Subcutaneous adipose tissue (tissue), 4 donors: Measurements from ENCODE around the gene TLR9. TPM values are rescaled to one million over a fixed set of nuclear protein-coding genes. Genes with fewer than 3 reads are reported as not detected.

Experiments
- total RNA-seq, 4 donors: library from RNA; depleted of rRNA; stranded (reverse); fragments of >200 nt; gene quantifications; one replicate each; pipeline ENCODE4 v1.1.0, GENCODE V29; 2016
- TF ChIP-seq, protein P1 (sequence below): fragments of 450-650 bp; IDR thresholded peaks from one replicate; pipeline ENCODE4 v1.5.1; 2016; ENCODE audit warnings: low read depth, mild to moderate bottlenecking, control low read depth, antibody characterized with exemption, moderate library complexity

TLR9 gene
- total RNA-seq, 4 donors from 2014 or later = not detected

DNA sequence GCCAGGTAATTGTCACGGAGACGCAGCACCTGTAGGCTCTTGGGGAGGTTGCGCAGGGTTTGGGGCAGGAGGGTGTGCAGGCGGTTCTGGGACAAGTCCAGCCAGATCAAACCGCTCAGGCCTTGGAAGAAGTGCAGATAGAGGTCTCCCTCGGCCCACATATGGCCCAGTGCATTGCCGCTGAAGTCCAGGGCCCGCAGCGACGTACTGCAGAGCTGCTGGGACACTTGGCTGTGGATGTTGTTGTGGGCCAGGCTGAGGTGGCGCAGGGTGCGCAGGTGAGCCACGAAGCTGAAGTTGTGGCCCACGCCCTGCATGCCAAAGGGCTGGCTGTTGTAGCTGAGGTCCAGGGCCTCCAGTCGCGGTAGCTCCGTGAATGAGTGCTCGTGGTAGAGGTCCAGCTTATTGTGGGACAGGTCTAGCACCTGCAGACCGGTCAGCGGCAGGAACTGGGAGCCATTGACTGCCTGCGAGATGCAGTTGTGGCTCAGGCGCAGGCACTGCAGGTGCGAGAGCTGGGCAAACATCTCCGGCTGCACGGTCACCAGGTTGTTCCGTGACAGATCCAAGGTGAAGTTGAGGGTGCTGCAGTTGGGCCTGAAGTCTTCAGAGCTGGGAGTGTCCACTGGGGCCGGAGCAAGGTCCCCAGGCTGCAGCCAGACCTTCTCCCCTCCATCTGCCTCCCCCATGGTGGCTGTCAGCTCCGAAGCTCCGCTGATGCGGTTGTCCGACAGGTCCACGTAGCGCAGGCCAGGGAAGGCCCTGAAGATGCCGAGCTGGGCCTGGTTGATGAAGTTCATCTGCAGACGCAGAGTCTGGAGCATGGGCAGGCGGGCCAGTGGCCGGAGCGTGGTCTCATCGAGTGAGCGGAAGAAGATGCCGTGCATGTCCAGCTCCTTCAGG is 2.9 kb downstream of the TLR9 start:
- TF ChIP-seq, protein P1, sequence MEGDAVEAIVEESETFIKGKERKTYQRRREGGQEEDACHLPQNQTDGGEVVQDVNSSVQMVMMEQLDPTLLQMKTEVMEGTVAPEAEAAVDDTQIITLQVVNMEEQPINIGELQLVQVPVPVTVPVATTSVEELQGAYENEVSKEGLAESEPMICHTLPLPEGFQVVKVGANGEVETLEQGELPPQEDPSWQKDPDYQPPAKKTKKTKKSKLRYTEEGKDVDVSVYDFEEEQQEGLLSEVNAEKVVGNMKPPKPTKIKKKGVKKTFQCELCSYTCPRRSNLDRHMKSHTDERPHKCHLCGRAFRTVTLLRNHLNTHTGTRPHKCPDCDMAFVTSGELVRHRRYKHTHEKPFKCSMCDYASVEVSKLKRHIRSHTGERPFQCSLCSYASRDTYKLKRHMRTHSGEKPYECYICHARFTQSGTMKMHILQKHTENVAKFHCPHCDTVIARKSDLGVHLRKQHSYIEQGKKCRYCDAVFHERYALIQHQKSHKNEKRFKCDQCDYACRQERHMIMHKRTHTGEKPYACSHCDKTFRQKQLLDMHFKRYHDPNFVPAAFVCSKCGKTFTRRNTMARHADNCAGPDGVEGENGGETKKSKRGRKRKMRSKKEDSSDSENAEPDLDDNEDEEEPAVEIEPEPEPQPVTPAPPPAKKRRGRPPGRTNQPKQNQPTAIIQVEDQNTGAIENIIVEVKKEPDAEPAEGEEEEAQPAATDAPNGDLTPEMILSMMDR = no peak

DNA sequence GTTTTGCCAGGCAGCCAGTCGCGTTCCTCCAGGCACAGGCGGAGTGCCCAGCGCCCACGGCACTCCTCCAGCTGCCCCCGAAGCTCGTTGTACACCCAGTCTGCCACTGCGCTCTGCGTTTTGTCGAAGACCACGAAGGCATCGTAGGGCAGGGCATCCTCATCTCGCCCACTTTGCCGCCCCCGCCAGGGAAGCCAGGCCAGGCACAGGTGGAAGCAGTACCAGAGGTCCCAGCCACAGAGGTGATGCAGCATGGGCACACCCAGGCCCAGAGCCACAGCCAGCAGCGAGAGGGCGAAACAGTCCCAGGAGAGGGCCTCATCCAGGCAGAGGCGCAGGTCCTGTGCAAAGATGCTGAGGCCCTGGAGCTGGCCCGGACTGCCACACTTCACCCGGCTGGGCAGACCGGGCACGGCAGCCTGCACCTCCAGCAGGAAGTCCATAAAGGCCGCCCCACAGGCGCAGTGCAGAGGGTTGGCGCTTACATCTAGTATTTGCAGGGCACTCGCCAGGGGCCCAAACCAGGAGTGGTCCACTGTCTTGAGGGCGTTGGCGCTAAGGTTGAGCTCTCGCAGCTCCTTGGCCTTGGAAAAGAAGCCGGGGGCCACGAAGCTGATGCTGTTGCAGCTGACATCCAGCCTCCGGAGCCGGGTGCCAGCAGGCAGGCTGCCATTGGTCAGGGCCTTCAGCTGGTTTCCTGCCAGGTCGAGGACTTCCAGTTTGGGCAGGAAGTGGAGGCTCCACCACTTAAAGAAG is 3.7 kb downstream of the TLR9 start:
- TF ChIP-seq, protein P1 = no peak

DNA sequence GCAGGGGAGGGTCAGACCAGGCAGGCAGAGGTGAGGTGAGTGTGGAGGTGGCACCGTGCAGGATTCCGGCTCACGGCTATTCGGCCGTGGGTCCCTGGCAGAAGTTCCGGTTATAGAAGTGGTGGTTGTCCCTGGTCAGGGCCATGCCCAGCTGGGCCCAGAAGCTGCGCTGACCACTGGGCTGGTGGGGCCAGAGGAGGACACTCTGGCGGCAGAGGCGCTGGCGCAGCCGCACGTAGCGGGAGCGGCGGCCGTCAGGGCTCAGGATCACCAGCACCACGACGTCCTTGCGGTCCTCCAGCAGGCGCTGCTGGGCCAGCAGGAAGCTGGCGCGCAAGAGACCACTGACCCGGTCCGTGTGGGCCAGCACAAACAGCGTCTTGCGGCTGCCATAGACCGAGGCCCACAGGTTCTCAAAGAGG is 4.3 kb downstream of the TLR9 start:
- TF ChIP-seq, protein P1 = no peak

DNA sequence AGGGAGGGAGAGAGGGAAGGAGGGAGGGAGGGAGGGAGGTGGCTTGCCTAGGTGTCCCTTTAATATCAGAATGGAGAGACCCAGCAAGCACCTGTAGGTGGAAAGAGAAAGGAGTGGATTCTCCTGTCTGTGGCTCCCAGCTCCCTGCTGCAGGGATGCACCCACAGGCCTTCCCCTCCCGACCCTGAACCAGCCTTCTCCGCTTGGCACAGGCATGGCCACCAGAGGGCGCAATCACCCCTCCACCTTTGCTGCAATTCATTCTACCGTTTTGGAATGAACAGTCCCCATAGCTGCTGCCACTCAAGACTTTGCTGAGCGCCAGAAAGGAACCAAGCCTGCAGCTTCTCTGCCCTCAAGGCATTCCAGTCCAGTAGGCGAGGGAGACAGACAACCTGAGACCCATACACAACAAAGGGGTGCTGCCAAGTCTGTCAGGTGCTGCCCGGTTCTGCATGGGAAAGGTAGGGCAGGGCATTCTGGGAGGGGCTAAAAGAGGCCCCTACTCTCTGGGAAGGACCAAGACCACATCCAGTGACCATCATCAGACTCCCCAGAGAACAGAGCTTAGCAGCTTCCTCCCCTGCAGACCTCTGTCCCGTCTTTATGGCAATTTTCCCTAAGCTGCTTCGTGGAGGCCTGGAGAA is 4.9 kb downstream of the TLR9 start:
- TF ChIP-seq, protein P1 = no peak

DNA sequence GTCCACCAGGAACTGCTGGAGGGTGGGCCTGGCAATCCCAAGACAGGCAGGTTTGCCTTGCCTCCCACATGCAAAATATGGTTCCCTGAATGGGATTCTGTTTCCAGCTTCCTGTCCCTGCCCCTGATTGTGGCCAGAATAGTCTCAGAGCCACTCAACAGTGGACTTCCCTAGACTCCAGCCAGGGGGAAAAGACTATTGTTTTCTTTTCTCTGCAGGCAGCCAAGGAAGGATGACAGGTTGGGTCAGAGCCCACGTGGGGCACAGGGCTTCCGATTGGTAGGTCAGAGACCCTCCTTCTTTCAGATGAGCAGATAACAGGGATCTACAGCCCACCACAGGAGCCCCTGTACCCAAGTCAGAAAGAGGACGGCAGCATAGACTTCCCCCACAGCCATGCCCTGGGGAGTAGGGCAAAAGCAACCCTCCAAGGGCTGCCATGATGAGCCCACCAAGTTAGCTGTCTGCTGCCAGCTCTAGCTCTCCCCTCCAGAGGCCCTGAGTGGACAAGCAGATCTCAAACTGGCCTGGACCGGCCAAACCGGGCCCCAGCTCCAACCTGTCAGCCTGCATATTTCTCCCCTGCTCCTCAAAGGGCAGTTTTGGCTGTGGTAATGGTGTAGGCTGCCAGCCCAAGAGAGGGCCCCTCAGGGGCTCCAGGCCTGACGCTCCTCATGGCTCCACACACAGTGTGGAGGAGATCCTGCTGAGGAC is 6.4 kb downstream of the TLR9 start:
- TF ChIP-seq, protein P1 = no peak

DNA sequence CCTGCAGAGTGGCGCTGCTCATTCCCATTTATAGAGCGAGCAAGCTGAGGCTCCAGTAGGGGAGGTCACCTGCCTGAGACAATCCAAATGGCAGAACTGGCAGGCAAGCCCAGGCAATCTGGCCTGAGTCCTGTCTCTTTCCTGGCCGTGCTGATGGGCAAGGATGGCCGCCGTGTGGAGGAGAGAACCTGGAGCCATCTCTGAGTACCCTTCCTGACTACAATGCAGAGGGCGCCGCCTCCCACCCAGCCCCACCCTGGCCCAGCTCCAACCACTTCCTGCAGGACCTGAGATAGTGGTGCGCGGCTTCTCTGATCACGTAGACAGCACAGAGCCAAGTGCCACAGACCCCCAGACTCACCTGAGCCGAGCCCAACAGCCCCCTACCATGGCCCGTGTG is 7.0 kb downstream of the TLR9 start:
- TF ChIP-seq, protein P1 = no peak
